ENCODE results near the gene PUDP.
"Not testable (repeated sequence)": the region's sequence is repeated elsewhere in the genome, so short reads cannot be mapped to it uniquely, and the experiment has no call there.

Gene PUDP

DNA sequence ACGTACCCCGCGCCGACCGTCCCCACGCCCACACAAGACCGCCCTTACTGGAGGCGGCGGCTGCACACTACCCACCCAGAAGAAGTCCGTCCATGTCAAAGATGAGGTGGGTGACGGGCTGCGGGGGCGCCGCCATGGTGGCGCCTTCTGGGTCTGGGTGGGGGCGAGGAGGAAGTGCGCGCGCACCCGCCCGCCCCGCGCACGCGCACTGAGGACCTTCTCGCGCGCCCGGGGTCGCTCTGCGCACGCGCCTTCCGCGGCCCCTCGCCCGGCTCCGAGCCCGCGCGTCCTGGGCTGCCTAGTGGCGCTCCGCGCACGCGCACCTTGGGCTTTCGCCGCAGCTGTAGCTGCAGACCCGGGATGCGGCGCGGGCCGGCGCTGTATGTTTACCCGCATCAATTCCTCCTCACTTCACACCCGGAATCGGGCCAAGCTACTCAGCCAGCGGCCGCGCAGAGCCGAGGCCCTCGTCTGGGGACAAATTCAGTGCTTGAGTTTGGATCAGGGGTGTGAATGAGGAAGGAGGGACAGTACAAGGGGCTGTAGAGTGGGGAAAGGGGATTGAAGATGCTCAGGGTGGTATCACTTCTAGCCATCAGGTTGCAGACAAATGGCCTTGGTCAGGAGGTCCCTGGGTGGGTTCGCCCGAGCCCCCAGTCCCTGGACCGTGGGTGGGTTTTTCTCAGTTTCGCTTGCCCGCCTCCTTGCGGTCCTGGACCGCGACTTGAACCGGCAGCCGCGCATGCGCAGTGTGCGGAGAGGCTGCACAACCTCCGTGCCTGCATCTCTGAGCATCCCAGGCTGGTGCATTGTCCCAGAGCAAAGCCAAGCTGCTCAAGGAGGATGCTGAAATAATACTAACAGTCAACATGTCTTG lies at the start of gene PUDP:
Gene PUDP (minus strand): TSS at position 176 of the 877 bp plus-strand sequence. CDS start 40 bp downstream, at position 136.
- H3K27ac ChIP-seq (ENCODE audit: low read length) = peak within 1 kb of the TSS; percentile 24
- H3K9ac ChIP-seq (ENCODE audit: low read length in 2 of 2) = peak within 1 kb of the TSS; percentile 60 to 71
- peak within 1 kb of the TSS; percentile 82 to 96 for H3K4me3 ChIP-seq (ENCODE audit: low read length in 2 of 2)
- H3K9me3 ChIP-seq (ENCODE audit: control insufficient read depth in 2 of 2, low read length in 2 of 2) = no peaks in the 10 kb centered on the region
- H3K4me1 ChIP-seq (ENCODE audit: control insufficient read depth, insufficient read depth, low read length) = peaks cover 7% of the 10 kb centered on the region
- H3K27me3 ChIP-seq (ENCODE audit: control insufficient read depth in 1 of 2, insufficient read depth in 2 of 2, low read length in 2 of 2) = no peaks in the 10 kb centered on the region
- no peaks in the 10 kb centered on the region for H3K36me3 ChIP-seq (ENCODE audit: control insufficient read depth in 2 of 2, insufficient read depth in 2 of 2, low read length in 2 of 2)

DNA sequence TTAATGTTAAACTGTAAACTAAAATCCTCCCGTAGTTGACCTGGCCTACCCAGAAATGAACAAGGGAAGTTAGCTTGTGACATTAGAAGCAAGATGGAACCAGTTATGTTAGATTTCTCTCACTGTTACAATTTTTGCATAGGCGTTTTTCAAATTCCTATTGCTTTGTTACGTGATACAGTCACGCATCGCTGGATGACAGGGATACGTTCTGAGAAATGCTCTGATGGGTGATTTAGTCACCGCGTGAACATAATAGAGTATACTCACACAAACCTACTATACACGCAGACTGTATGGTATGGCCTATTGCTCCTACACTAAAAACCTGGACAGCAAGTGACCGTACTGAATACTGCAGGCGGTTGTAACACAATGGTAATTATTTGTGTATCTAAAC lies 46.7 kb upstream of the PUDP start:
- no peaks in the 10 kb centered on the region for H3K36me3 ChIP-seq (ENCODE audit: control insufficient read depth in 2 of 2, insufficient read depth in 2 of 2, low read length in 2 of 2)
- no peaks in the 10 kb centered on the region for H3K9me3 ChIP-seq (ENCODE audit: control insufficient read depth in 2 of 2, low read length in 2 of 2)
- no peaks in the 10 kb centered on the region for H3K27me3 ChIP-seq (ENCODE audit: control insufficient read depth in 1 of 2, insufficient read depth in 2 of 2, low read length in 2 of 2)
- H3K27ac ChIP-seq (ENCODE audit: low read length) = no peak overlapping the region
- no peak overlapping the region for H3K9ac ChIP-seq (ENCODE audit: low read length in 2 of 2)
- H3K4me1 ChIP-seq (ENCODE audit: control insufficient read depth, insufficient read depth, low read length) = no peaks in the 10 kb centered on the region
- no peak overlapping the region for H3K4me3 ChIP-seq (ENCODE audit: low read length in 2 of 2)

DNA sequence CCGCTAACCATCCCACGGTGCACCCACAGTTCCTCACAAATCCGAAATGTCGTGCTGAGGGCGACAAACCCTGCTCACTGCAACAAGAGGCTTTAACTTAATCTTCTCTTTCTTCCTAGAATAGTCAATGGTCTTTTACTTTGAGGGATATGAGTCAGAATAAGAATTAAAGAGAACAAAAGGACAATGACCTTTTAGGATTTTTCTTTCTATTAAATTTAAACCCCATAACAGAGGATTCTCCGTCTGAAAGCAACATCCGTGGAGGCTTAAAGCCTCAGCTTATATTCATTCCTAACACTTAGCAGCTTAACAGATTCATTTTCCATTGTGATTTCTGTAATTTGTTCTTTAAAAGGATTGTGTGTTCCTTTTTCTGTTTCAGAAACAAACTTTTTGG lies 44.9 kb upstream of the PUDP start:
- no peak overlapping the region for H3K4me3 ChIP-seq (ENCODE audit: low read length in 2 of 2)
- H3K27ac ChIP-seq (ENCODE audit: low read length) = no peak overlapping the region
- no peaks in the 10 kb centered on the region for H3K9me3 ChIP-seq (ENCODE audit: control insufficient read depth in 2 of 2, low read length in 2 of 2)
- no peaks in the 10 kb centered on the region for H3K4me1 ChIP-seq (ENCODE audit: control insufficient read depth, insufficient read depth, low read length)
- H3K27me3 ChIP-seq (ENCODE audit: control insufficient read depth in 1 of 2, insufficient read depth in 2 of 2, low read length in 2 of 2) = no peaks in the 10 kb centered on the region
- no peak overlapping the region for H3K9ac ChIP-seq (ENCODE audit: low read length in 2 of 2)
- H3K36me3 ChIP-seq (ENCODE audit: control insufficient read depth in 2 of 2, insufficient read depth in 2 of 2, low read length in 2 of 2) = no peaks in the 10 kb centered on the region

DNA sequence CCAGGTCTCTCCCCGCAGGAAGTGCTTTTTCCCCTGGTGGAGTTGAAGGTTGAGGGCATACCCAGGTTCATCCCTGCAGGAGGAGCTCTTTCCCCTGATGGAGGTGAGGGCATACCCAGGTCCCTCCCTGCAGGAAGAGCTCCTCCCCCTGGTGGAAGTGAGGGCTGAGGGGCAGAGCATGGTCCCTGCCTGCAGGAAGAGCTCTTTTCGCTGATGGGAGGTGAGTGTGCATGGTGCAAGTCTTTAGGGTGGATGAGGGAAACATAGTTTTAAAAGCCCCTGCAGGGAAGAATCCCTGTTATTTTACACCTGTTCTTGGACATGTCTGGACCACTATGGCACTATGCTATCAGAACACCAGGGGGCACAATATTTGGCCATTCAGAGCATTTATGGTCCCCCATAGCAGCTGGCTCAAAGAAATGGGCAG lies 43.7 kb upstream of the PUDP start:
- no peak overlapping the region for H3K27ac ChIP-seq (ENCODE audit: low read length)
- no peaks in the 10 kb centered on the region for H3K4me1 ChIP-seq (ENCODE audit: control insufficient read depth, insufficient read depth, low read length)
- H3K36me3 ChIP-seq (ENCODE audit: control insufficient read depth in 2 of 2, insufficient read depth in 2 of 2, low read length in 2 of 2) = no peaks in the 10 kb centered on the region
- no peak overlapping the region for H3K9ac ChIP-seq (ENCODE audit: low read length in 2 of 2)
- no peak overlapping the region for H3K4me3 ChIP-seq (ENCODE audit: low read length in 2 of 2)
- no peaks in the 10 kb centered on the region for H3K27me3 ChIP-seq (ENCODE audit: control insufficient read depth in 1 of 2, insufficient read depth in 2 of 2, low read length in 2 of 2)
- H3K9me3 ChIP-seq (ENCODE audit: control insufficient read depth in 2 of 2, low read length in 2 of 2) = no peaks in the 10 kb centered on the region

DNA sequence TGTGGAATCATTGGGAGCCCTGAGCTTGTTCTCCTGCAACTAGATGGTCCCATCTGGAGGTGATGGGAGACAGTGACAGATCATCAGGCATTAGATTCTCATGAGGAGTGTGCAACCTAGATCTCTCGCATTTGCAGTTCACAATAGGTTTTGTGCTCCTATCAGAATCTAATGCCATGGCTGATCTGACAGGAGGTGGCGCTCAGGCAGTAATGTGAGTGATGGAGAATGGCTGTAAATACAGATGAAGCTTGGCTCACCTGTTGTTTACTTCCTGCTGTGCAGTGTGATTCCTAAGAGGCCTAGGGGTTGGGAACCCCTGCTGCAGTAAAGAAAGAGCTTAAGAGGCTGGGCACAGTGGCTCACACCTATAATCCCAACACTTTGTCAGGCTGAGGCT lies 42.2 kb upstream of the PUDP start:
- Histone ChIP-seq H3K27me3 (ENCODE audit: control insufficient read depth in 1 of 2, insufficient read depth in 2 of 2, low read length in 2 of 2) (no peaks in the 10 kb centered on the region), H3K9me3 (ENCODE audit: control insufficient read depth in 2 of 2, low read length in 2 of 2) (no peaks in the 10 kb centered on the region), H3K9ac (ENCODE audit: low read length in 2 of 2) (no peak overlapping the region), H3K27ac (ENCODE audit: low read length) (no peak overlapping the region), H3K4me1 (ENCODE audit: control insufficient read depth, insufficient read depth, low read length) (no peaks in the 10 kb centered on the region), H3K36me3 (ENCODE audit: control insufficient read depth in 2 of 2, insufficient read depth in 2 of 2, low read length in 2 of 2) (no peaks in the 10 kb centered on the region), H3K4me3 (ENCODE audit: low read length in 2 of 2) (no peak overlapping the region)

DNA sequence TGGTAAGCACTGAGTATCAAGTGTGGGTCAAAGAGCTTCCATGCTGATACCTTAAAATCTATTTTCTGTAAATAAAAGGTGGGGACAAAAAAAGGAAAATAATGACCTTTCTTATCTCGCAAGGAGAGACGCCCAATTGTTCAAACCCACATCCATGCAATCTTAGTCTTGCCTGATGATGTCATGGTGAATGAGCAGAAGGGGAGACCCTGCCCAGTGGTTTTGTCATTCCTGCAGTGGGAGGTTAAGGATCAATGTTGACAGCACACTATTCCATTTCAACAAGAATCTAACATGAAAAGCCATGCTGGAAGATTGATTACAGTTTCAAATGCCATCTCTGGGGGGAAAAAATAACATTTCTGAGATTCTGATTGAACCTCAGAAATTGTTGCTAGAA lies 40.7 kb upstream of the PUDP start:
- no peak overlapping the region for H3K27ac ChIP-seq (ENCODE audit: low read length)
- no peak overlapping the region for H3K4me3 ChIP-seq (ENCODE audit: low read length in 2 of 2)

DNA sequence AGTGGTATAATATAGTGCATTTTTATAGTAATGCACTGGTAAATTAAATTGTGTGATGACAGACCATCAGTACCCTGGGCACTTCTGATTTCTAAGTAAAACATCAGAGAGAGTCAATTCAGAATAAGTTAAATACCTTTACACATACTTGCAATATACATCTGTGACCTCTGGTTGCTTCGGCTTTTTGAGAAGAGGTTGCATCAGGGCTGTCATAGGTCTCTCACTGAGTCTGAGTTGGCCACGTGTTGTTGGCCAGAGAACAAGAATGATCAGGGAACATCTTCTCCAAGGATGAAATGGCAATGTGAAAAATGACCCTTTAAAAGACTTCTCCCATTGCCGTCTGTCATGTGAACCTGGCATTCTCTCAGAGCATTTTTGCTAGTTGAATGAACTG lies 36.9 kb upstream of the PUDP start:
- Histone ChIP-seq H3K9ac (ENCODE audit: low read length in 2 of 2) (no peak overlapping the region), H3K27ac (ENCODE audit: low read length) (no peak overlapping the region), H3K27me3 (ENCODE audit: control insufficient read depth in 1 of 2, insufficient read depth in 2 of 2, low read length in 2 of 2) (no peaks in the 10 kb centered on the region), H3K4me1 (ENCODE audit: control insufficient read depth, insufficient read depth, low read length) (no peaks in the 10 kb centered on the region), H3K4me3 (ENCODE audit: low read length in 2 of 2) (no peak overlapping the region), H3K9me3 (ENCODE audit: control insufficient read depth in 2 of 2, low read length in 2 of 2) (no peaks in the 10 kb centered on the region), H3K36me3 (ENCODE audit: control insufficient read depth in 2 of 2, insufficient read depth in 2 of 2, low read length in 2 of 2) (no peaks in the 10 kb centered on the region)

More for the DNA sequence above, 40.7 kb upstream of the PUDP start:
- Histone ChIP-seq H3K9me3 (ENCODE audit: control insufficient read depth in 2 of 2, low read length in 2 of 2) (no peaks in the 10 kb centered on the region), H3K27me3 (ENCODE audit: control insufficient read depth in 1 of 2, insufficient read depth in 2 of 2, low read length in 2 of 2) (no peaks in the 10 kb centered on the region), H3K9ac (ENCODE audit: low read length in 2 of 2) (no peak overlapping the region), H3K4me1 (ENCODE audit: control insufficient read depth, insufficient read depth, low read length) (no peaks in the 10 kb centered on the region), H3K36me3 (ENCODE audit: control insufficient read depth in 2 of 2, insufficient read depth in 2 of 2, low read length in 2 of 2) (no peaks in the 10 kb centered on the region)

DNA sequence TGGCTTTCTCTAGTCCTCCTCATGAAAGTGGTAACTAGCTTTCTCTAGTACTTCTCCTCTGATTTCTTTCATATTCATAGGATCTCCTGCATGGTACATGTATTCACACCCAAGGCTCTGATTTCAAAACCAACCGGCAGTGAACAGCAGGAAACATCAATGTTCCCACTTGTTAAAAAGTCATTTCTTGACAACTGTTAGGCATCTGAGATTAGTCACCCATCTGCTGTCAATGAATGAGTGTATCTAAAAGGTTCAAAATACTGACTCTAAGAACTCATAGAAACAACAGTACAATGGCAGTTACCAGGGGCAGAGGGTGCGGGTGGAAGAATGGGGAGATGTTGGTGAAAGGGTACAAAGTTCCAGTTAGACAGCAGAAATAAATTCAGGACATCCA lies 31.5 kb upstream of the PUDP start:
- Histone ChIP-seq H3K9ac (ENCODE audit: low read length in 2 of 2) (no peak overlapping the region), H3K36me3 (ENCODE audit: control insufficient read depth in 2 of 2, insufficient read depth in 2 of 2, low read length in 2 of 2) (no peaks in the 10 kb centered on the region), H3K4me1 (ENCODE audit: control insufficient read depth, insufficient read depth, low read length) (no peaks in the 10 kb centered on the region), H3K27ac (ENCODE audit: low read length) (no peak overlapping the region), H3K27me3 (ENCODE audit: control insufficient read depth in 1 of 2, insufficient read depth in 2 of 2, low read length in 2 of 2) (no peaks in the 10 kb centered on the region), H3K9me3 (ENCODE audit: control insufficient read depth in 2 of 2, low read length in 2 of 2) (peaks cover 0 to 2% of the 10 kb centered on the region in 2 donors), H3K4me3 (ENCODE audit: low read length in 2 of 2) (no peak overlapping the region)

DNA sequence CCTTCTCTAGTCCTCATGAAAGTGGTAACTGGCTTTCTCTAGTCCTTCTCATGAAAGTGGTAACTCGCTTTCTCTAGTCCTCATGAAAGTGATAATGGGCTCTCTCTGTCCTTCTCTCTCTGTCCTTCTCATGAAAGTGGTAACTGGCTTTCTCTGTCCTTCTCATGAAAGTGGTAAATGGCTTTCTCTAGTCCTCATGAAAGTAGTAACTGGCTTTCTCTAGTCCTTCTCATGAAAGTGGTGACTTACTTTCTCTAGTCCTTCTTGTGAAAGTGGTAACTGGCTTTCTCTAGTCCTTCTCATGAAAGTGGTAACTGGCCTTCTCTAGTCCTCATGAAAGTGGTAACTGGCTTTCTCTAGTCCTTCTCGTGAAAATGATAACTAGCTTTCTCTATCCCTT lies 30.9 kb upstream of the PUDP start:
- not testable (repeated sequence) for H3K4me3 ChIP-seq (ENCODE audit: low read length in 2 of 2); H3K9me3 ChIP-seq (ENCODE audit: control insufficient read depth in 2 of 2, low read length in 2 of 2); H3K4me1 ChIP-seq (ENCODE audit: control insufficient read depth, insufficient read depth, low read length); H3K9ac ChIP-seq (ENCODE audit: low read length in 2 of 2); H3K27me3 ChIP-seq (ENCODE audit: control insufficient read depth in 1 of 2, insufficient read depth in 2 of 2, low read length in 2 of 2); H3K36me3 ChIP-seq (ENCODE audit: control insufficient read depth in 2 of 2, insufficient read depth in 2 of 2, low read length in 2 of 2); H3K27ac ChIP-seq (ENCODE audit: low read length)

DNA sequence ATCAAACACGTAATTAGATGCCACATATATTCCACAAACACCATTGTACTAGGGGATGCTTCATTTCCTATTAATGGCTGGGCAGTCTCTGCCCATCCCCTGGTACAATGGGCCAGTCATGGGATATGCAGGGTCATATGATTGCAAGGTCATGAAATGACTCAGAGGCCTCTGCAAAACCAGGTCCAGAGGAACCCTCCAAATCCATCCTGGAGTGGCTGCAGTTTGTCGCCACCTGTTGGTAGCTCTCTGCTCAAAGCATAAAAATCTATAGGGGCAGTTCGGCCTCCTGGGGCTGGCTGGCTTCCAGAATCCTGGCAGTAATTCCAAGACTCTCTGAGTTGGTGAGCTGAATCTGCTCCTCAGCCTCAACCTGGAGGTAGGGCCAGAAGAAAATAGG lies 22.9 kb upstream of the PUDP start:
- H3K4me3 ChIP-seq (ENCODE audit: low read length in 2 of 2) = no peak overlapping the region
- no peaks in the 10 kb centered on the region for H3K4me1 ChIP-seq (ENCODE audit: control insufficient read depth, insufficient read depth, low read length)
- H3K27me3 ChIP-seq (ENCODE audit: control insufficient read depth in 1 of 2, insufficient read depth in 2 of 2, low read length in 2 of 2) = no peaks in the 10 kb centered on the region
- peaks cover 0 to 3% of the 10 kb centered on the region in 2 donors for H3K9me3 ChIP-seq (ENCODE audit: control insufficient read depth in 2 of 2, low read length in 2 of 2)
- H3K27ac ChIP-seq (ENCODE audit: low read length) = no peak overlapping the region
- no peaks in the 10 kb centered on the region for H3K36me3 ChIP-seq (ENCODE audit: control insufficient read depth in 2 of 2, insufficient read depth in 2 of 2, low read length in 2 of 2)
- no peak overlapping the region for H3K9ac ChIP-seq (ENCODE audit: low read length in 2 of 2)

DNA sequence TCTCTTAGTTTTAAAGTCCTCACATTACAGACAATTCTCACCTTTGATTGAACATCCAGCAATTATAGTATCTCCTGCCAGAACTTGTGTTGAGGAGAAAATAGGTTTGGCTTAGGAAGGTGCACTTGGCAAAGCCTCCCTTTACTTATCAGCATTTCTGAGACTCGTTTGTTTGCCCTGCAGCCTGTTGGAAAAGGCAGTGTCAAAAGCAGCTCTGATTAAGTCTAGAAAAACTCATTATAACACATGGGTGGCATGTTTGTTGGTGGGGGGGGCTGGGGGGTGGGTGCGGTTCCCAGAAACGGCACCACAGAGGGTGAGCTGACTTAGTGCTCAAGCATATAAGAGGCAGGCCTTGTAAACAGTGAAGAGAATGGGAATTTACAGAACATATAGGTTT lies 21.7 kb upstream of the PUDP start:
- H3K9me3 ChIP-seq (ENCODE audit: control insufficient read depth in 2 of 2, low read length in 2 of 2) = peaks cover 0 to 3% of the 10 kb centered on the region in 2 donors
- no peak overlapping the region for H3K4me3 ChIP-seq (ENCODE audit: low read length in 2 of 2)
- no peaks in the 10 kb centered on the region for H3K4me1 ChIP-seq (ENCODE audit: control insufficient read depth, insufficient read depth, low read length)
- no peak overlapping the region for H3K27ac ChIP-seq (ENCODE audit: low read length)
- no peaks in the 10 kb centered on the region for H3K36me3 ChIP-seq (ENCODE audit: control insufficient read depth in 2 of 2, insufficient read depth in 2 of 2, low read length in 2 of 2)
- H3K9ac ChIP-seq (ENCODE audit: low read length in 2 of 2) = no peak overlapping the region
- H3K27me3 ChIP-seq (ENCODE audit: control insufficient read depth in 1 of 2, insufficient read depth in 2 of 2, low read length in 2 of 2) = no peaks in the 10 kb centered on the region
